HEK293 (cell line): ENCODE data around the gene DGCR2.

Source experiments
- CTCF ChIA-PET: fragments of 350-600 bp; formaldehyde crosslinking; extraction: SDS; loops from one replicate; lab custom pipeline; 2021; ENCODE audit warnings: antibody characterized with exemption; lab: Yijun Ruan, JAX
- POLR2A ChIA-PET: fragments of 300-600 bp; formaldehyde crosslinking; extraction: SDS; loops from one replicate; lab custom pipeline; 2020; ENCODE audit warnings: antibody characterized with exemption, inconsistent platforms; lab: Yijun Ruan, JAX
- H3K27ac ChIP-seq: fragments of 200-500 bp; sonication (Bioruptor generic); 2 replicates; pipeline ENCODE4 v1.5.1; 2014; ENCODE audit warnings: low read depth, low read length, control low read depth, inconsistent platforms; ENCODE audit errors: extremely low read depth
- H3K36me3 ChIP-seq, 2 experiments: fragments of 200-500 bp in 1 of 2; sonication (Bioruptor generic) in 1 of 2; 1 replicate in 1 of 2; 2 replicates in 1 of 2; pipeline ENCODE4 v1.5.1; 2014 to 2017; ENCODE audit warnings: inconsistent platforms in 2 of 2, low read length in 2 of 2; ENCODE audit not compliant: control insufficient read depth in 2 of 2, insufficient read depth in 1 of 2
- H3K4me1 ChIP-seq: fragments of 200-500 bp; sonication (Bioruptor generic); 2 replicates; pipeline ENCODE4 v1.5.1; 2014; ENCODE audit warnings: mild to moderate bottlenecking, low read length, inconsistent platforms; ENCODE audit not compliant: control insufficient read depth, insufficient read depth
- H3K4me3 ChIP-seq: 2 replicates; pipeline ENCODE4 v1.5.1; 2011; ENCODE audit warnings: low read depth, mild to moderate bottlenecking, control low read depth, low read length, moderate library complexity
- H3K9me3 ChIP-seq: fragments of 200-500 bp; sonication (Bioruptor generic); 2 replicates; pipeline ENCODE4 v1.5.1; 2014; ENCODE audit warnings: low read depth, low read length, inconsistent platforms; ENCODE audit not compliant: control insufficient read depth, insufficient read depth
- GLI2 ChIP-seq: fragments of 450-650 bp; formaldehyde crosslinking; IDR thresholded peaks from 2 replicates; pipeline ENCODE4; 2017; ENCODE audit warnings: missing biosample characterization, missing genetic modification characterization, low read depth, borderline replicate concordance
- HOXD13 ChIP-seq: sonication (generic); formaldehyde crosslinking; IDR thresholded peaks from 2 replicates; pipeline ENCODE4 v1.8.0; 2022; ENCODE audit warnings: missing genetic modification reagents, borderline replicate concordance
- KLF9 ChIP-seq: fragments of 450-650 bp; formaldehyde crosslinking; IDR thresholded peaks from 2 replicates; pipeline ENCODE4 v1.5.1; 2016; ENCODE audit warnings: missing biosample characterization, missing genetic modification characterization, low read depth
- REST ChIP-seq: fragments of 450-650 bp; formaldehyde crosslinking; IDR thresholded peaks from 2 replicates; pipeline ENCODE4 v1.5.1; 2016; ENCODE audit warnings: missing biosample characterization, missing genetic modification characterization
- SCRT1 ChIP-seq: fragments of 450-650 bp; formaldehyde crosslinking; IDR thresholded peaks from 2 replicates; pipeline ENCODE4 v1.5.1; 2016; ENCODE audit warnings: missing biosample characterization, missing genetic modification characterization, borderline replicate concordance
- TCF7L2 ChIP-seq: IDR thresholded peaks from 2 replicates; pipeline ENCODE4 v1.6.1; 2011; ENCODE audit warnings: low read depth, mild to moderate bottlenecking, inconsistent platforms, low read length, moderate library complexity, borderline replicate concordance
- ZBTB7A ChIP-seq: fragments of 450-650 bp; formaldehyde crosslinking; IDR thresholded peaks from 2 replicates; pipeline ENCODE4 v1.5.1; 2016; ENCODE audit warnings: low read depth, missing biosample characterization, missing genetic modification characterization
- ZFP69B ChIP-seq: fragments of 450-650 bp; formaldehyde crosslinking; IDR thresholded peaks from 2 replicates; pipeline ENCODE4 v1.5.1; 2016; ENCODE audit warnings: missing biosample characterization, missing genetic modification characterization
- ZNF121 ChIP-seq: fragments of 450-650 bp; formaldehyde crosslinking; IDR thresholded peaks from 2 replicates; pipeline ENCODE4 v1.5.1; 2016; ENCODE audit warnings: missing biosample characterization, missing genetic modification characterization
- ZNF146 ChIP-seq: fragments of 450-650 bp; formaldehyde crosslinking; IDR thresholded peaks from 2 replicates; pipeline ENCODE4 v1.5.1; 2016; ENCODE audit warnings: missing biosample characterization, missing genetic modification characterization
- ZNF302 ChIP-seq: fragments of 450-650 bp; formaldehyde crosslinking; IDR thresholded peaks from 2 replicates; pipeline ENCODE4 v1.5.1; 2016; ENCODE audit warnings: missing biosample characterization, missing genetic modification characterization, low read depth
- ZNF366 ChIP-seq: fragments of 450-650 bp; formaldehyde crosslinking; conservative IDR thresholded peaks from 2 replicates; pipeline ENCODE4 v1.5.1; 2016; ENCODE audit warnings: missing biosample characterization, missing genetic modification characterization
- ZNF513 ChIP-seq: fragments of 450-650 bp; IDR thresholded peaks from 2 replicates; pipeline ENCODE4 v1.5.1; 2018; ENCODE audit warnings: missing biosample characterization, missing genetic modification characterization
- ZNF521 ChIP-seq: fragments of 450-650 bp; formaldehyde crosslinking; IDR thresholded peaks from 2 replicates; pipeline ENCODE4 v1.5.1; 2017; ENCODE audit warnings: missing biosample characterization, mild to moderate bottlenecking, missing genetic modification characterization
- ZNF658 ChIP-seq: fragments of 450-650 bp; formaldehyde crosslinking; IDR thresholded peaks from 2 replicates; pipeline ENCODE4; 2016; ENCODE audit warnings: missing biosample characterization, missing genetic modification characterization
- ZNF777 ChIP-seq: fragments of 450-650 bp; formaldehyde crosslinking; IDR thresholded peaks from 2 replicates; pipeline ENCODE4 v1.5.1; 2017; ENCODE audit warnings: missing biosample characterization, missing genetic modification characterization, borderline replicate concordance
- ZNF791 ChIP-seq: fragments of 450-650 bp; formaldehyde crosslinking; IDR thresholded peaks from 2 replicates; pipeline ENCODE4 v1.5.1; 2016; ENCODE audit warnings: missing biosample characterization, missing genetic modification characterization
- ZSCAN5A ChIP-seq: fragments of 450-650 bp; formaldehyde crosslinking; IDR thresholded peaks from 2 replicates; pipeline ENCODE4 v1.5.1; 2016; ENCODE audit warnings: missing biosample characterization, missing genetic modification characterization
- ZXDB ChIP-seq: fragments of 450-650 bp; formaldehyde crosslinking; IDR thresholded peaks from 2 replicates; pipeline ENCODE4 v1.5.1; 2016; ENCODE audit warnings: missing biosample characterization, missing genetic modification characterization

The DGCR2 gene

GRCh38 chr22:19097518-19097917, 24.7 kb downstream of the DGCR2 start:
- peaks cover 0 to 16% of the 10 kb centered on the region in 2 experiments; a peak in 2 of 3 replicates for H3K36me3 ChIP-seq
- TF ChIP-seq KLF9 (tag by site-specific recombination) (no peak), ZNF777 (tag by site-specific recombination) (no peak), ZNF658 (tag by site-specific recombination) (no peak)
- ChIA-PET CTCF (interaction anchor here (0.8 to 1.1 kb wide), 2 partner anchors 18 to 80 kb away, joined by 3 to 5 read pairs; no protein-coding TSS in a partner anchor), POLR2A (no interaction called here)
- H3K4me3 ChIP-seq: no peak overlapping the region
- no peaks in the 10 kb centered on the region for H3K9me3 ChIP-seq
- no peak overlapping the region for H3K27ac ChIP-seq
- H3K4me1 ChIP-seq: no peaks in the 10 kb centered on the region

- POLR2A ChIA-PET: interaction anchor here (1.1 kb wide), 1 partner anchor 26 kb away, joined by 3 read pairs; no protein-coding TSS in a partner anchor
These were observed 25.7 kb downstream of the DGCR2 start for GRCh38 chr22:19096555-19096954.

GRCh38 chr22:19094393-19094997, 27.7 kb downstream of the DGCR2 start:
- ChIA-PET CTCF (interaction anchor here (0.9 to 1.6 kb wide), 2 partner anchors 9 kb away, joined by 5 to 6 read pairs; no protein-coding TSS in a partner anchor), POLR2A (no interaction called here)
- H3K9me3 ChIP-seq: no peaks in the 10 kb centered on the region
- H3K27ac ChIP-seq: no peak overlapping the region
- H3K4me1 ChIP-seq: no peaks in the 10 kb centered on the region
- no peak overlapping the region for H3K4me3 ChIP-seq
- H3K36me3 ChIP-seq: peaks cover 0 to 16% of the 10 kb centered on the region in 2 experiments; a peak in 2 of 3 replicates
- TF ChIP-seq ZNF521 (no peak), ZNF146 (tag by site-specific recombination) (peak; percentile 77), ZFP69B (tag by site-specific recombination) (no peak), ZSCAN5A (tag by site-specific recombination) (no peak)

More at GRCh38 chr22:19096555-19096954, 25.7 kb downstream of the DGCR2 start:
- CTCF ChIA-PET: interaction anchor here (0.8 kb wide), 1 partner anchor 81 kb away, joined by 5 read pairs; no protein-coding TSS in a partner anchor
- Histone ChIP-seq H3K9me3 (no peaks in the 10 kb centered on the region), H3K4me3 (no peak overlapping the region), H3K4me1 (no peaks in the 10 kb centered on the region), H3K27ac (no peak overlapping the region), H3K36me3 (peaks cover 0 to 16% of the 10 kb centered on the region in 2 experiments; a peak in 2 of 3 replicates)
- TF ChIP-seq ZNF791 (no peak), HOXD13 (CRISPR knock-in tag) (no peak), ZXDB (tag by site-specific recombination) (no peak), ZBTB7A (tag by site-specific recombination) (no peak), ZNF121 (tag by site-specific recombination) (0 out of 2 replicates have a peak, but pooled peaks have one; percentile 26), GLI2 (no peak)

GRCh38 chr22:19092725-19093124, 29.5 kb downstream of the DGCR2 start:
- peaks cover 0 to 21% of the 10 kb centered on the region in 2 experiments; a peak in 2 of 3 replicates for H3K36me3 ChIP-seq
- ChIA-PET CTCF (interaction anchor here (0.7 kb wide), 2 partner anchors 13 to 49 kb away, joined by 3 to 4 read pairs; no protein-coding TSS in a partner anchor), POLR2A (no interaction called here)
- no peaks in the 10 kb centered on the region for H3K4me1 ChIP-seq
- no peak overlapping the region for H3K4me3 ChIP-seq
- H3K27ac ChIP-seq: no peak overlapping the region
- TF ChIP-seq REST (no peak), ZNF513 (tag by site-specific recombination) (peak; percentile 60; the same call in 1 of the 2 replicates), TCF7L2 (no peak), SCRT1 (tag by site-specific recombination) (no peak), ZFP69B (tag by site-specific recombination) (no peak), ZNF366 (peak; percentile 43; the same call in 1 of the 2 replicates), ZNF302 (no peak)
- no peaks in the 10 kb centered on the region for H3K9me3 ChIP-seq
